GM23338 (cell line): ENCODE results near the gene CDC34. TPM values are rescaled to one million over a fixed set of nuclear protein-coding genes. Genes with fewer than 3 reads are reported as not detected.

Experiments
- ATAC-seq: fragments of 200-7000 bp; cut with Tn5 transposase; 3 replicates; pipeline ENCODE4 v1.9.1; 2020
- DNase-seq: peaks from one replicate; pipeline ENCODE4 v3.0.0-alpha.2; 2015; ENCODE audit warnings: low spot score
- H2AFZ ChIP-seq: fragments of 200-600 bp; sonication (generic); 2 replicates; pipeline ENCODE4 v1.8.0; 2016; ENCODE audit warnings: antibody characterized with exemption, mild to moderate bottlenecking, moderate library complexity
- H3F3A ChIP-seq: fragments of 200-600 bp; sonication (generic); replicated peaks from 2 replicates; pipeline ENCODE4 v1.8.0; 2017; ENCODE audit warnings: antibody characterized with exemption, mixed run types, low read depth
- H3K27ac ChIP-seq: fragments of 200-600 bp; sonication (generic); 2 replicates; pipeline ENCODE4 v1.6.1; 2016; ENCODE audit warnings: low read depth
- H3K27me3 ChIP-seq: fragments of 200-600 bp; sonication (generic); 2 replicates; pipeline ENCODE4 v1.8.0; 2016; ENCODE audit warnings: mild to moderate bottlenecking, mixed run types, moderate library complexity; ENCODE audit not compliant: insufficient read depth
- H3K36me3 ChIP-seq: fragments of 200-600 bp; sonication (generic); 2 replicates; pipeline ENCODE4 v1.8.0; 2016; ENCODE audit warnings: mild to moderate bottlenecking; ENCODE audit not compliant: insufficient read depth
- H3K4me1 ChIP-seq: fragments of 200-600 bp; sonication (generic); 2 replicates; pipeline ENCODE4 v1.8.0; 2016; ENCODE audit warnings: mild to moderate bottlenecking, moderate library complexity; ENCODE audit not compliant: insufficient read depth
- H3K4me2 ChIP-seq: fragments of 200-600 bp; sonication (generic); 2 replicates; pipeline ENCODE4 v1.7.1; 2017; ENCODE audit warnings: mixed run types
- H3K4me3 ChIP-seq: fragments of 200-600 bp; sonication (generic); 2 replicates; pipeline ENCODE4 v1.6.1; 2016; ENCODE audit warnings: mixed run types
- H3K79me2 ChIP-seq: fragments of 200-600 bp; sonication (generic); replicated peaks from 2 replicates; pipeline ENCODE4 v1.8.0; 2017; ENCODE audit warnings: mild to moderate bottlenecking; ENCODE audit not compliant: insufficient read depth
- H3K9me2 ChIP-seq: fragments of 200-600 bp; sonication (generic); 2 replicates; pipeline ENCODE4 v1.8.0; 2017; ENCODE audit not compliant: insufficient read depth
- H4K20me1 ChIP-seq: fragments of 200-600 bp; sonication (generic); replicated peaks from 2 replicates; pipeline ENCODE4 v1.8.0; 2017; ENCODE audit warnings: mild to moderate bottlenecking; ENCODE audit not compliant: insufficient read depth
- H3K27ac Mint-ChIP-seq: 2 replicates; pipeline ENCODE4 v1.8.0; 2020; ENCODE audit warnings: inconsistent platforms, mild to moderate bottlenecking, moderate library complexity, mixed read lengths
- H3K27me3 Mint-ChIP-seq: 3 replicates; pipeline ENCODE4 v1.8.0; 2022; ENCODE audit warnings: low read depth, mild to moderate bottlenecking, moderate library complexity, mixed read lengths, inconsistent platforms; ENCODE audit not compliant: insufficient read depth, poor library complexity
- H3K36me3 Mint-ChIP-seq: 3 replicates; pipeline ENCODE4 v1.8.0; 2021; ENCODE audit warnings: low read depth, mild to moderate bottlenecking, inconsistent platforms, moderate library complexity, mixed read lengths
- H3K4me1 Mint-ChIP-seq: 3 replicates; pipeline ENCODE4 v1.8.0; 2020; ENCODE audit warnings: mild to moderate bottlenecking, inconsistent platforms, mixed read lengths
- H3K4me3 Mint-ChIP-seq: 3 replicates; pipeline ENCODE4 v1.8.0; 2021; ENCODE audit warnings: moderate library complexity, mild to moderate bottlenecking, inconsistent platforms, mixed read lengths
- H3K9me3 Mint-ChIP-seq: 3 replicates; pipeline ENCODE4 v1.8.0; 2020; ENCODE audit warnings: moderate library complexity, mild to moderate bottlenecking, inconsistent platforms, mixed read lengths
- CREB1 ChIP-seq: fragments of 250-450 bp; sonication (Bioruptor Pico); IDR thresholded peaks from 2 replicates; pipeline ENCODE4 v1.5.0; 2020; ENCODE audit warnings: low read depth, mild to moderate bottlenecking, moderate library complexity
- NANOG ChIP-seq: IDR thresholded peaks from 2 replicates; pipeline ENCODE4 v1.6.1; 2016; ENCODE audit warnings: antibody characterized with exemption, borderline replicate concordance
- POLR2AphosphoS5 ChIP-seq: IDR thresholded peaks from 2 replicates; pipeline ENCODE4 v1.6.1; 2016; ENCODE audit warnings: antibody characterized with exemption, low read depth
- ZNF114 ChIP-seq: fragments of 250-450 bp; sonication (Bioruptor Pico); IDR thresholded peaks from 2 replicates; pipeline ENCODE4 v1.5.0; 2020; ENCODE audit warnings: mild to moderate bottlenecking, moderate library complexity
- polyA plus RNA-seq: library from polyadenylated mRNA; unstranded; fragments of >200 nt; fragmentation: Nextera tagmentation; extraction: Ambion mirVana; gene quantifications from 2 replicates; pipeline ENCODE4 v1.2.1, GENCODE V29; 2016
- total RNA-seq: library from RNA; depleted of rRNA; stranded (reverse); fragments of >200 nt; shearing (Covaris generic); gene quantifications from 2 replicates; pipeline ENCODE4 v1.2.3, GENCODE V29; 2014
- TF ChIP-seq, protein P1 (sequence below): IDR thresholded peaks from 2 replicates; pipeline ENCODE4 v1.6.1; 2016; ENCODE audit warnings: antibody characterized with exemption
- TF ChIP-seq, protein P2 (sequence below), 2 experiments: fragments of 200-600 bp in 1 of 2; sonication (generic) in 1 of 2; conservative IDR thresholded peaks; 2 replicates each; pipeline versions ENCODE4 v1.5.1 to v1.6.1; 2016 to 2017; ENCODE audit warnings: antibody characterized with exemption in 2 of 2, low read depth in 2 of 2, mild to moderate bottlenecking in 2 of 2, moderate library complexity in 1 of 2
- TF ChIP-seq, protein P3 (sequence below): IDR thresholded peaks from one replicate; pipeline ENCODE4 v1.6.1; 2018; ENCODE audit warnings: antibody characterized with exemption; ENCODE audit not compliant: unreplicated experiment

Gene CDC34
- total and polyA plus RNA-seq, 2 experiments from 2014 or later, result 114 to 148 TPM

DNA sequence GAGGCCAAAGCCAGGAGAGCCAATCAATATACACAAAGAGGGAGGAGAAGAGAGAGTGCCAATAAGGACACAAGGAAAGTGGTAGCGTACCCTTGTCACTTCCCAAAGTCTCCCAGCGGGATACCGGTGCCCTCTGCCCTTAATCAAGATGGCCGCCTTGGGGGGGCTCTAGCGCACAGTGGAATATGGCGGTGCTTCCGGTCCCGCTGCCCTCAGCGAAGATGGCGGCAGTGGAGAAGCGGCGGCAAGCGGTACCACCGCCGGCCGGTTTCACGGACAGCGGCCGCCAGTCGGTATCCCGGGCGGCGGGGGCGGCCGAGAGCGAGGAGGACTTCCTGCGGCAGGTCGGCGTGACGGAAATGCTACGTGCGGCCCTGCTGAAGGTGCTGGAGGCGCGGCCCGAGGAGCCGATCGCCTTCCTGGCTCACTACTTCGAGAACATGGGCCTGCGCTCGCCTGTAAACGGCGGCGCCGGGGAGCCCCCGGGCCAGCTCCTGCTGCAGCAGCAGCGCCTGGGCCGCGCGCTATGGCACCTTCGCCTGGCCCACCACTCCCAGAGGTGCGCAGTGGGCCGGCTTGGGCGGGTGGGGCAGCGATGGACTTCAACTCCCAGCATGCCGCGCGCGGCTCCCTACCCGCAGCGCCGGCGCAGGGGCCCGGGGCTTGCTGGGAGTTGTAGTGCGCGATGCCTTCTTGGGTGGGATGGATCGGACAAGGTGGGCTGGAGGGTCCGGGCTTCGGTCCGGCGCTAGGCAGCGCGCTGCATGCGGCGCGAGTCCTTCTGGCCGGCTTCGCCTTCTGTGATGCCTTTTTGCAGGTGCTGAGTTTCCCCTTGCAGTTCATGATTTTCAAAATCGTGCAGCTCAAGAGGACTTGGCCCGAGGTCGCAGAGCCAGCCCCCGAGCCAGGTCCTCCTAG lies 24.0 kb upstream of the CDC34 start, which contains the start of gene TPGS1 (continued):
- TF ChIP-seq, protein P1, sequence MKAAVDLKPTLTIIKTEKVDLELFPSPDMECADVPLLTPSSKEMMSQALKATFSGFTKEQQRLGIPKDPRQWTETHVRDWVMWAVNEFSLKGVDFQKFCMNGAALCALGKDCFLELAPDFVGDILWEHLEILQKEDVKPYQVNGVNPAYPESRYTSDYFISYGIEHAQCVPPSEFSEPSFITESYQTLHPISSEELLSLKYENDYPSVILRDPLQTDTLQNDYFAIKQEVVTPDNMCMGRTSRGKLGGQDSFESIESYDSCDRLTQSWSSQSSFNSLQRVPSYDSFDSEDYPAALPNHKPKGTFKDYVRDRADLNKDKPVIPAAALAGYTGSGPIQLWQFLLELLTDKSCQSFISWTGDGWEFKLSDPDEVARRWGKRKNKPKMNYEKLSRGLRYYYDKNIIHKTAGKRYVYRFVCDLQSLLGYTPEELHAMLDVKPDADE, result peak; percentile 97
- peak; percentile 60 for TF ChIP-seq CREB1 (CRISPR knock-in tag)
- TF ChIP-seq NANOG, result no peak
- TF ChIP-seq, protein P2, sequence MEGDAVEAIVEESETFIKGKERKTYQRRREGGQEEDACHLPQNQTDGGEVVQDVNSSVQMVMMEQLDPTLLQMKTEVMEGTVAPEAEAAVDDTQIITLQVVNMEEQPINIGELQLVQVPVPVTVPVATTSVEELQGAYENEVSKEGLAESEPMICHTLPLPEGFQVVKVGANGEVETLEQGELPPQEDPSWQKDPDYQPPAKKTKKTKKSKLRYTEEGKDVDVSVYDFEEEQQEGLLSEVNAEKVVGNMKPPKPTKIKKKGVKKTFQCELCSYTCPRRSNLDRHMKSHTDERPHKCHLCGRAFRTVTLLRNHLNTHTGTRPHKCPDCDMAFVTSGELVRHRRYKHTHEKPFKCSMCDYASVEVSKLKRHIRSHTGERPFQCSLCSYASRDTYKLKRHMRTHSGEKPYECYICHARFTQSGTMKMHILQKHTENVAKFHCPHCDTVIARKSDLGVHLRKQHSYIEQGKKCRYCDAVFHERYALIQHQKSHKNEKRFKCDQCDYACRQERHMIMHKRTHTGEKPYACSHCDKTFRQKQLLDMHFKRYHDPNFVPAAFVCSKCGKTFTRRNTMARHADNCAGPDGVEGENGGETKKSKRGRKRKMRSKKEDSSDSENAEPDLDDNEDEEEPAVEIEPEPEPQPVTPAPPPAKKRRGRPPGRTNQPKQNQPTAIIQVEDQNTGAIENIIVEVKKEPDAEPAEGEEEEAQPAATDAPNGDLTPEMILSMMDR (conservative IDR thresholded peaks at IDR 0.05; ENCODE audit: low read depth in 2 of 2), result no peak
- TF ChIP-seq ZNF114 (CRISPR knock-in tag), result no peak; the same call in 1 of the 2 replicates
- TF ChIP-seq, protein P3, sequence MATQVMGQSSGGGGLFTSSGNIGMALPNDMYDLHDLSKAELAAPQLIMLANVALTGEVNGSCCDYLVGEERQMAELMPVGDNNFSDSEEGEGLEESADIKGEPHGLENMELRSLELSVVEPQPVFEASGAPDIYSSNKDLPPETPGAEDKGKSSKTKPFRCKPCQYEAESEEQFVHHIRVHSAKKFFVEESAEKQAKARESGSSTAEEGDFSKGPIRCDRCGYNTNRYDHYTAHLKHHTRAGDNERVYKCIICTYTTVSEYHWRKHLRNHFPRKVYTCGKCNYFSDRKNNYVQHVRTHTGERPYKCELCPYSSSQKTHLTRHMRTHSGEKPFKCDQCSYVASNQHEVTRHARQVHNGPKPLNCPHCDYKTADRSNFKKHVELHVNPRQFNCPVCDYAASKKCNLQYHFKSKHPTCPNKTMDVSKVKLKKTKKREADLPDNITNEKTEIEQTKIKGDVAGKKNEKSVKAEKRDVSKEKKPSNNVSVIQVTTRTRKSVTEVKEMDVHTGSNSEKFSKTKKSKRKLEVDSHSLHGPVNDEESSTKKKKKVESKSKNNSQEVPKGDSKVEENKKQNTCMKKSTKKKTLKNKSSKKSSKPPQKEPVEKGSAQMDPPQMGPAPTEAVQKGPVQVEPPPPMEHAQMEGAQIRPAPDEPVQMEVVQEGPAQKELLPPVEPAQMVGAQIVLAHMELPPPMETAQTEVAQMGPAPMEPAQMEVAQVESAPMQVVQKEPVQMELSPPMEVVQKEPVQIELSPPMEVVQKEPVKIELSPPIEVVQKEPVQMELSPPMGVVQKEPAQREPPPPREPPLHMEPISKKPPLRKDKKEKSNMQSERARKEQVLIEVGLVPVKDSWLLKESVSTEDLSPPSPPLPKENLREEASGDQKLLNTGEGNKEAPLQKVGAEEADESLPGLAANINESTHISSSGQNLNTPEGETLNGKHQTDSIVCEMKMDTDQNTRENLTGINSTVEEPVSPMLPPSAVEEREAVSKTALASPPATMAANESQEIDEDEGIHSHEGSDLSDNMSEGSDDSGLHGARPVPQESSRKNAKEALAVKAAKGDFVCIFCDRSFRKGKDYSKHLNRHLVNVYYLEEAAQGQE, result no peak

DNA sequence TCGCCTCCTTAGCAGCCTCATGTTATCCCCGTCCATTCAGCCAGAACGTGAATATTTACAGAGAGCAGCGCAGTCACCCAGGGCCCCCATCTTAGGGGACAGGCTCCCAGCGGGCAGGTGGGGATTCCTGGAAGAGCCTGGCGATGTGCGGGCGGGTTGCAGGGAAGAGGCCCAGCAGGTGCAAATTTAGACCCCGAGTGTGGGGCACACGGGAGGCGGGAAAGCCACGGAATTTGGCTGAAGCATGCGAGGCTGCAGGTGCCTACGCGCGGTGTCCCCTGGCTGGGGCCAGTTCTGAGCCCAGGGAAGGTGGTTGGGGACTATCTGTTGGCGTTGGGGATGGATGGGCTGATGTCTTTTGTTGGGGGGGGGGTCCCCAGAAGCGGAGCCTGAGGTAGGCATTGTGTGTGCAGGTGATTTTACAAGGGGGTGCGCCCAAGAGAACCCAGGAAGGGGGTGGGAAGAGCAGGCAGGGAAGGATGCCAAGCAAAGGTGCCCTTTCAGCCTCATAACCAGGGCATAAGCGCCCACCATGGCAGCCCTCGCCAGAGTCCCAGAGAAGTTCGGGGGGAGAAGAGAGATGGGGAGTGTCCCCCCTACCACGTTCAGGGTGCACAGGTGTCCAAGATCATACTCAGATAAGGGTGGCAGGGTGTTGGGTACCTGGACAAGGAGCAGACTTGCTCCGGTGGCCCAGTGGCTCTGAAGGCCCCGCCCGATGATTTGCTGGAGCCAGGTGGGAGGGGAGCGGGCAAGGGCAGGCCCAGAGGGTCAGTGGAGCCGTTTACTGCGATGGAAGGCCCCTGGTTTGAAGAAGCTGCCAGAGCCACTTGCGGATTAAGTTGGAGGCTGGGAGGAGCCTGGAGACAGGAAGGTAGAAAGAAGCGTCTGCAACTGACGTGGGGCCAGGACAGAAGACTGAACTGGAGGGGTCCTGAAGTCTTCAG lies 23.1 kb upstream of the CDC34 start:
- no peaks in the 10 kb centered on the region for H4K20me1 ChIP-seq
- no peak for ATAC-seq
- peaks cover 20% of the 10 kb centered on the region for H3K4me1 Mint-ChIP-seq
- TF ChIP-seq, protein P3, result no peak
- TF ChIP-seq CREB1 (CRISPR knock-in tag), result no peak
- no peak for TF ChIP-seq NANOG
- TF ChIP-seq POLR2AphosphoS5, result no peak

More for the DNA sequence above, 23.1 kb upstream of the CDC34 start:
- Mint-ChIP-seq H3K36me3 (peaks cover 21% of the 10 kb centered on the region), H3K9me3 (peaks cover 11% of the 10 kb centered on the region), H3K27me3 (peaks cover 23% of the 10 kb centered on the region), H3K27ac (no peak overlapping the region), H3K4me3 (peak overlapping the region; percentile 85)
- DNase-seq, result no peak
- Histone ChIP-seq H3K4me1 (peaks cover 13% of the 10 kb centered on the region; the same call in 1 of the 2 replicates), H3K36me3 (no peaks in the 10 kb centered on the region; the same call in 1 of the 2 replicates), H2AFZ (no peak overlapping the region), H3K79me2 (no peaks in the 10 kb centered on the region), H3K9me2 (no peaks in the 10 kb centered on the region), H3K4me2 (peak overlapping the region; percentile 98), H3K27me3 (no peaks in the 10 kb centered on the region), H3K27ac (no peak overlapping the region), H3K4me3 (peak overlapping the region; percentile 81), H3F3A (peaks cover 21% of the 10 kb centered on the region; the same call in 1 of the 2 replicates)
